ENCODE results near the gene KRTAP10-2. TPM values are rescaled to one million over a fixed set of nuclear protein-coding genes. Genes with fewer than 3 reads are reported as not detected.

The KRTAP10-2 gene
- total RNA-seq, 4 donors from 2014 or later: 9.3 TPM; not detected in 3

DNA sequence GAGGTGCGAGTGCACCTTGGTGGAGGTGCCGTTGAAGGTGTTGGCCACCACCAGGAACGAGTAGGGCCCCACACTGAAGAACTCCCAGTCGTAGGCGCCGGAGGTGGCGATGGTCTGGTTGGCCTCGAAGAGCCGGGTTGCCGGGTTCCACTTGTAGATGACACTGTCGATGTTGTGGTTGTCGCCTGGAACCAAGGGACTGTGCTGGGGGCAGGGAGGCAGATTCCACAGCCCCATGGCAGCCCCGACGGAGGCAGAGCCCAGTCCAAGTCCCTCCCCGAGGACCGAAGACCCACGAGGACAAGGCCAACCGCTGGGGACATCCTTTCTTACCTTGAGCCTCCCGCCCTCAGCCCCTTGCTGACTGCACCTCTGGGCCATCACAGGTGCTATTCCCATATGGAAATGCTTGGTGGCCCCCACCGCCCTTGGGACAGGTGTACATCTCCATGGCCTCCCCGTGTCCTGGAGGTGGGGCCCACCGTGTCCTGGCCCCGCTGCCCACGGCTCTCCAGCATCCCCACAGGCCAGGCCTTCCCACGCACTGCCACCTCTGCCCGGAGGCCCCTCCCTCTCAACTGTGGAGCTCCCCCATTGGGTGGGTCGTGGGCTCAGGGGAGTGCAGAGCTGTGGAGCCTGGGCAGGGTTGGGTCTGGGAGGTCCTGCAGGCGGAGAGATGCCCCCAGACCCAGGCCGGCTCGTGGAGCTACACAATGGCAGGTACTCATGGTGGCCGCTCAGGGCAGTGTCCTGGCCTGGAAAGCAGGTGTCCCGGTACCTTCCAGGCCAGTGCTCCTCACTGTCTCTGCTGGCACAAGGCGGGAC is 29.2 kb downstream of the KRTAP10-2 start:
- 89 to 92% methylated on average over 20 to 27 of the region's 33 CpGs for WGBS, 2 donors
- intact Hi-C loops (cut with DNase I; ENCODE audit: low total_unique reads): no loop called here
- H3K4me3 ChIP-seq (ENCODE audit: low read depth, poor library complexity, severe bottlenecking): no peak overlapping the region
- peak in 1 of 2 donors; percentile 76 for DNase-seq (ENCODE audit: low spot score in 2 of 2)
- TF ChIP-seq POLR2A (IDR thresholded peaks at IDR 0.05) (no peak), CTCF (IDR thresholded peaks at IDR 0.05) (no peak)

DNA sequence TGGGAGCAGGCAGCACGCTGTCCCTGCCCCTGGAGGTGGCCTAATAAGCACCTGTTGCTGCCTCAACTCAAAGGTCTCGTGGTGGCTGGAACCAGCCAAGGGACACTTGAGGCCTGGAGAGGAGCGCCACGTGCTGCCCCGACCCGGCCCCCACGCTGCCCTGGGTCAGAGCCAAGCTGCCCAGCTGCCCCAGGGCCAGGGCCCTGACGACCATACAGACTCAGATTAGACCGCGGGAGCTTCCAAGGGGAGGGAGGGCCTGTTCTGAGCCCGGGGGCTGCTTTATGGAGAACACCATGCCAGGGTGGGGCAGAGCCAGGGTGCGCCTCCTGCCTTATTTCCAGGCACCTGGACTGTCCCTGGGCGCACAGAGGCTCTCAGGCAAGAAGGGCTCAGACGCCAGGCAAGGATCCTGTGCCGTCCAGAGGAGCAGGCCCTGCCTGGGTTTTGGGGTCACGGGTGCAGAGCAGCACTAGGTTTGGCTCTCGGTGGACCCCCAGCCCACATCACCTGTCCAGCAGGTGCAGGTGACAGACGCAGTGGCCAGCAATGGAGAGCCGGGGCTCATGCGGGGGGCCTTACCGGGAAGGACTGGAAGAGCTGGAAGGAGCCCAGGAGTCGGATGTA is 29.9 kb downstream of the KRTAP10-2 start:
- whole genome bisulfite sequencing, 2 donors: 81 to 90% methylated on average over 16 to 22 of the region's 22 CpGs
- intact Hi-C loops (cut with DNase I; ENCODE audit: low total_unique reads): no loop called here
- no peak for DNase-seq (ENCODE audit: low spot score in 2 of 2)
- H3K4me3 ChIP-seq (ENCODE audit: low read depth, poor library complexity, severe bottlenecking): no peak overlapping the region
- no peak for TF ChIP-seq POLR2A (IDR thresholded peaks at IDR 0.05)
- no peak for TF ChIP-seq CTCF (IDR thresholded peaks at IDR 0.05)

DNA sequence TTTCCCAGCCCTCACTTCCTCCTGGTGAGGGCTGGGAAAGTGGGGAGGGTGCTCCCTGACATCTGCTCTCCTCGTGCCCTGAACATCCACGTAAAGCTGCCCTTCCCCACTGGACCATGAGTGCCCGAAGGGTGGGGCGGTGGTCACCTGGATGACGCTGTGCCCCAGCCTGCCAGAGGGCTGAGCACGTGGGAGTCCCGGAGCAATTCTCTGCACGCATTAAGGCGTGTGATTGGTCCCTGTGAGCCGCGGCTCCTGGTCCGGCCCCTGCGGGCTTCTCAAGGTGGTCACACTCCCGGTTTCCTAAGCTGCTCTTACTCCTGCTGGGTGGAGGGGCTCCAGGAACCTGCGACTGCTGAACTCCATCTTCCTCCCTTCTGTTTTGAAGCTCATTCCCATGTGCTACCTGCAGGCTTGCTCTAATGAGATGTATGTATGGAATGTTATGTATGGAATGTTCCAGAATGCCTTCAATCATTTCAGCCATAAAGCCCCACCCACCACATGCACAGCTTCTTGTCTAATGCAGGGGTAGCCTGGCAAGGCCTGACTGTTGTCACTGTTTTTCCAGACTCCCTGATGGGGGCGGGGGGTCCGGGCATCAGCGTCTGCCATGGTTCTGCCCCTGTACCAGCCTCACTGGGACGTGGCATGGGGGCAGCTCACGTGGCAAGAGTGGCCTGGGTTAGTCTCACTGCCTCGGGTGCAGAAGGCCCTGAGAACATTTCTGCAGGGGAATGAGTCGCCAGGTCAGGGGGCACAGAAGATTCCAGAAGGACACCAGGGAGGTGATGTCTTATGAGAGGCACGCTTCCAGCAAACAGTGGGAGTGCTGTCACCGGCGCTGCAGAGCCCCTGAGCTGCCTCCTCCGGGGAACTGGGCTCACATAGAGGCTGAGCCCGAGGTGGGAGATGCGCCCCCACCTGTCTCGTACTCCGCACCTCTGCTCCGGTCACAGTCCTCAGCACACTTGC is 30.7 kb downstream of the KRTAP10-2 start:
- DNase-seq (ENCODE audit: low spot score in 2 of 2): no peak
- intact Hi-C loops (cut with DNase I; ENCODE audit: low total_unique reads): no loop called here
- TF ChIP-seq CTCF (IDR thresholded peaks at IDR 0.05): no peak
- TF ChIP-seq POLR2A (IDR thresholded peaks at IDR 0.05): no peak
- no peak overlapping the region for H3K4me3 ChIP-seq (ENCODE audit: low read depth, poor library complexity, severe bottlenecking)
- 82 to 87% methylated on average over 26 to 29 of the region's 31 CpGs for WGBS, 2 donors

DNA sequence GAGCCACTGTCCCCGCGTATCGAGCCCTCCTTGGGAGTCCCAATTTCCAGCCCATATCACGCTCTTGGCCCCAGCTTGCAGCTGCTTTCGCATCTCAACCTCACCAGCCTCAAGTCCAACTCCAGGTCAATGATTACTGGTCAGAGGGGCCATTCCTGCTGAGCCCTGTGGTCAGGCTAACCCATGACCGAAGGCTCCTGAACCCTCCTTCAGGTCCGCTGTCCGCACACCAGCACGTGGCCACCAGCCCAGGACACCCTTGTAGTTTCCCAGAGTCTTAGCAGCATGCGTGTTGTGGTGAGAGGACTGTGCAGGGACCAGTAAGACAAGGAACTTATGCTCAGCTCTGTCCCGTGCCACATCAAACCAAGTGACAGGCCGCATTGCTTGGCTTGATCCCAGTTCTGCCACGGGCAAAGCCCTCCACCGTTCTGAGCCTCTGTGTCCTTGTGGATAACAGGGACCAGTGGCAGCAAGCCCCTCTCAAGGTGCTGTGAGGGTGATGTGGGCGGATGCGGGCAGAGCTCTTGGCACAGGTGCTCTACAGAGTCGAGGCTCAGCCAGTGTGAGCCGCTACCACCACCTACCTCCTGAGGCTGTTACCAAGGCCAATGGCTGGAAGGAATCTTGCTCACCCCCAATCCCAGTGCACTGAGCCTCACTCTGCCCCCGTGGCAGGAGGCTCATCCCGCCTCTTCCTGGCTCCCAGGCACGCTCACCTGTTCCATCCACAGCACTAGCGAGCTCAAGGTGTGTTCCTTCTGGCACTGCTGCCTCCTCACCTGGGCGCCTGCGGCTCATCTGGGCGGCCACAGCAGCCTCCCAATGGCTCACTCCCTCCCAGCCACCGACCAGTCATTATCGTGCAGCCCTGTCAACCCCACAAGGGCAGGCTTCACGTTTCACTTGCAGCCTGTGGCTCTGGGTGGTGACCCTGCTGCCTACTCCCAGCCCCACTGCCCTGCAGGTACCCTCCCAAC is 31.7 kb downstream of the KRTAP10-2 start:
- DNase-seq (ENCODE audit: low spot score in 2 of 2): no peak
- intact Hi-C loops (cut with DNase I; ENCODE audit: low total_unique reads): no loop called here
- no peak overlapping the region for H3K4me3 ChIP-seq (ENCODE audit: low read depth, poor library complexity, severe bottlenecking)
- TF ChIP-seq CTCF (IDR thresholded peaks at IDR 0.05) (no peak), POLR2A (IDR thresholded peaks at IDR 0.05) (no peak)
- WGBS, 2 donors: 70 to 78% methylated on average over 27 to 28 of the region's 28 CpGs

GRCh38 chr21:44518686-44519085 is 32.6 kb downstream of the KRTAP10-2 start:
- no peak for DNase-seq (ENCODE audit: low spot score in 2 of 2)
- WGBS, 2 donors: 50 to 59% methylated on average over 12 of the region's 12 CpGs
- H3K4me3 ChIP-seq (ENCODE audit: low read depth, poor library complexity, severe bottlenecking): no peak overlapping the region
- intact Hi-C loops (cut with DNase I; ENCODE audit: low total_unique reads): no loop called here
- TF ChIP-seq CTCF (IDR thresholded peaks at IDR 0.05) (no peak), POLR2A (IDR thresholded peaks at IDR 0.05) (no peak)
